Uterus (tissue), 2 donors: Measurements from ENCODE around the gene ACTL6B.

Source experiments
- POLR2A ChIP-seq, 2 donors: fragments of 450-650 bp; IDR thresholded peaks; one replicate each; pipeline ENCODE4 v1.6.1; 2016; ENCODE audit warnings: antibody characterized with exemption in 2 of 2, mild to moderate bottlenecking in 1 of 2, moderate library complexity in 1 of 2
- TF ChIP-seq, protein P1 (sequence below), 4 experiments: fragments of 200-600 bp in 2 of 4; fragments of 450-650 bp in 2 of 4; sonication (generic) in 2 of 4; IDR thresholded peaks; one replicate each; pipeline ENCODE4 v1.5.1; 2016 to 2019; ENCODE audit warnings: antibody characterized with exemption in 4 of 4, mild to moderate bottlenecking in 2 of 4, moderate library complexity in 1 of 4

DNA sequence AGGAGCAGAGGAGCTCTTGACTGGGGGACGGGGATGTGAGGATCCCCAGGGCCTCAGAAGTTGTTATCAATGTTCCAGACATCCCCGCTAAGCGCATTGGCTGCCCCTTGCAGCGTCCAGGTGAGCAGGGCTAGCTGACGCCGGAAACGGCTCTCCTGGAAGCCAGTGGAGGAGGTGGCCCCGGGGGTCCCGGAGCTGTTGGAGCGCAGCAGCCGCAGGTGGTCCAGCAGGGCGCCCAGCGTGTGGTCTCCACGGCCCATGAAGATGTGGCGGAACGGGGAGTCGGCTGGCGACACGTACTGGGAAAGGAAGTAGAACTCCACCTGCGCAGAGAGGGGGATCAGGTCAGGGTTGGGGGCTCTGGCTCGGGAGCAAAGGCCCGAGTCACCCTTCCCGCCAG, 35.4 kb downstream of the ACTL6B start:
- TF ChIP-seq, protein P1, sequence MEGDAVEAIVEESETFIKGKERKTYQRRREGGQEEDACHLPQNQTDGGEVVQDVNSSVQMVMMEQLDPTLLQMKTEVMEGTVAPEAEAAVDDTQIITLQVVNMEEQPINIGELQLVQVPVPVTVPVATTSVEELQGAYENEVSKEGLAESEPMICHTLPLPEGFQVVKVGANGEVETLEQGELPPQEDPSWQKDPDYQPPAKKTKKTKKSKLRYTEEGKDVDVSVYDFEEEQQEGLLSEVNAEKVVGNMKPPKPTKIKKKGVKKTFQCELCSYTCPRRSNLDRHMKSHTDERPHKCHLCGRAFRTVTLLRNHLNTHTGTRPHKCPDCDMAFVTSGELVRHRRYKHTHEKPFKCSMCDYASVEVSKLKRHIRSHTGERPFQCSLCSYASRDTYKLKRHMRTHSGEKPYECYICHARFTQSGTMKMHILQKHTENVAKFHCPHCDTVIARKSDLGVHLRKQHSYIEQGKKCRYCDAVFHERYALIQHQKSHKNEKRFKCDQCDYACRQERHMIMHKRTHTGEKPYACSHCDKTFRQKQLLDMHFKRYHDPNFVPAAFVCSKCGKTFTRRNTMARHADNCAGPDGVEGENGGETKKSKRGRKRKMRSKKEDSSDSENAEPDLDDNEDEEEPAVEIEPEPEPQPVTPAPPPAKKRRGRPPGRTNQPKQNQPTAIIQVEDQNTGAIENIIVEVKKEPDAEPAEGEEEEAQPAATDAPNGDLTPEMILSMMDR (IDR thresholded peaks at IDR 0.05): no peak
- TF ChIP-seq POLR2A (IDR thresholded peaks at IDR 0.05): no peak
